ENCODE results near the gene AREG. TPM values are rescaled to one million over a fixed set of nuclear protein-coding genes. Genes with fewer than 3 reads are reported as not detected.
A peak's percentile ranks its signal among the peaks of the same experiment; 100 is the strongest.

The AREG gene
- total and polyA plus RNA-seq, 9 of the 15 experiments (the other 6 are each of a cell fraction or from before 2014, with no cell fraction given): 1.4 to 7.7 (median 5.4) TPM

GRCh38 chr4:74473155-74473811 is 28.3 kb downstream of the AREG start (continued):
- TF ChIP-seq CREB3L1 (IDR thresholded peaks at IDR 0.05; ENCODE audit: borderline replicate concordance, low read depth) (no peak), PATZ1 (CRISPR knock-in tag; IDR thresholded peaks at IDR 0.05; ENCODE audit: borderline replicate concordance) (no peak), ZNF23 (CRISPR knock-in tag; IDR thresholded peaks at IDR 0.05) (no peak)

GRCh38 chr4:74474345-74475090 is 29.6 kb downstream of the AREG start:
- H2AFZ ChIP-seq (ENCODE audit: low read depth, low read length): peak overlapping the region; percentile 47; the same call in 1 of the 2 replicates
- no peaks in the 10 kb centered on the region; a peak in 1 of 5 replicates for H3K4me1 ChIP-seq (replicated peaks in 1 of 2; ENCODE audit: control insufficient read depth in 2 of 2, insufficient read depth in 2 of 2, low read length in 2 of 2)
- no peak for ATAC-seq
- H3K4me2 ChIP-seq (ENCODE audit: insufficient read depth, low read length): no peak overlapping the region
- H3K9ac ChIP-seq (ENCODE audit: insufficient read depth in 1 of 2, low read depth in 2 of 2, low read length in 2 of 2): no peak overlapping the region
- H3K9me1 ChIP-seq (ENCODE audit: control insufficient read depth, insufficient read depth, low read length): no peaks in the 10 kb centered on the region
- FAIRE-seq: no peak
- H3K27me3 ChIP-seq (ENCODE audit: control insufficient read depth in 2 of 2, insufficient read depth in 2 of 2, low read length in 2 of 2): no peaks in the 10 kb centered on the region
- H3K36me3 ChIP-seq (ENCODE audit: control insufficient read depth, insufficient read depth, low read length): no peaks in the 10 kb centered on the region
- WGBS (ENCODE audit: insufficient coverage, low coverage, missing lambda C conversion rate): 8% methylated on average over 4 of the region's 4 CpGs
- H3K4me3 ChIP-seq: no peak overlapping the region
- DNase-seq (ENCODE audit: extremely low read depth in 1 of 4, low spot score in 3 of 4): no peak
- intact Hi-C loops (cut with micrococcal nuclease): no loop called here
- no peaks in the 10 kb centered on the region for H4K20me1 ChIP-seq (replicated peaks; ENCODE audit: control insufficient read depth, insufficient read depth, low read length)
- CTCF ChIA-PET (ENCODE audit: low intra/inter-chr PET ratio): no interaction called here
- BruUV-seq (replicated peaks): no TSS peak
- H3K27ac ChIP-seq (ENCODE audit: extremely low read depth, low read depth, low read length): no peak overlapping the region
- H3K9me3 ChIP-seq (replicated peaks; ENCODE audit: control insufficient read depth, insufficient read depth, low read depth, low read length): no peaks in the 10 kb centered on the region
- in situ Hi-C loops (cut with MboI): no loop called here
- POLR2A ChIA-PET: interaction anchor here (0.7 kb wide), 1 partner anchor 200 kb away, joined by 3 read pairs; no protein-coding TSS in a partner anchor
- H3K79me2 ChIP-seq (ENCODE audit: control insufficient read depth, insufficient read depth, low read length): no peaks in the 10 kb centered on the region
- TF ChIP-seq ZNF398 (CRISPR knock-in tag; IDR thresholded peaks at IDR 0.05): no peak
- TF ChIP-seq ZNF134 (CRISPR knock-in tag; conservative IDR thresholded peaks at IDR 0.05): no peak
- TF ChIP-seq RBFOX2 (IDR thresholded peaks at IDR 0.05; ENCODE audit: low read depth, low read length): no peak
- no peak for TF ChIP-seq ZNF224 (CRISPR knock-in tag; IDR thresholded peaks at IDR 0.05)
- TF ChIP-seq NR2C1 (IDR thresholded peaks at IDR 0.05): no peak
- no peak for TF ChIP-seq NR2C1 (tag; IDR thresholded peaks at IDR 0.05)
- no peak for TF ChIP-seq SAFB (IDR thresholded peaks at IDR 0.05; ENCODE audit: borderline replicate concordance, low read depth, low read length)
- TF ChIP-seq NCOA6 (IDR thresholded peaks at IDR 0.05): no peak
- TF ChIP-seq ATF4 (CRISPR knock-in tag; IDR thresholded peaks at IDR 0.05): no peak
- TF ChIP-seq CHD2 (IDR thresholded peaks at IDR 0.05; ENCODE audit: low read depth, low read length): no peak
- no peak for TF ChIP-seq TCF7L2 (IDR thresholded peaks at IDR 0.05; ENCODE audit: low read depth, low read length)

Measured in K562 (cell line).